GM12892 (cell line): ENCODE data around the gene QKI.

Source experiments
- POLR2A ChIP-seq: IDR thresholded peaks from 2 replicates; pipeline ENCODE4 v1.6.1; 2011; ENCODE audit warnings: low read depth, low read length, control low read depth
- TAF1 ChIP-seq: IDR thresholded peaks from 2 replicates; pipeline ENCODE4 v1.6.1; 2011; ENCODE audit warnings: low read depth, mild to moderate bottlenecking, control low read depth, low read length, borderline replicate concordance

DNA sequence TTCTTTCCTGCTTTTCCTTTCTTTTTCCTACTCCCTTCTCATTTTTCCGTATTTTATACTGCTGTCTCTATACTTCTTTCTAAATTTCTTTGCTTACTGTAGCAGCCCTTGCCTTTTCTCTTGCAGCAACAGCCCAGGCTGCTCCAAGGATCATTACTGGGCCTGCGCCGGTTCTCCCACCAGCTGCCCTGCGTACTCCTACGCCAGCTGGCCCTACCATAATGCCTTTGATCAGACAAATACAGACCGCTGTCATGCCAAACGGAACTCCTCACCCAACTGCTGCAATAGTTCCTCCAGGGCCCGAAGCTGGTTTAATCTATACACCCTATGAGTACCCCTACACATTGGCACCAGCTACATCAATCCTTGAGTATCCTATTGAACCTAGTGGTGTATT is 148.8 kb downstream of the QKI start:
- TF ChIP-seq POLR2A (no peak), TAF1 (no peak)
